IMR-90 (cell line): ENCODE results near the gene CBS. TPM values are rescaled to one million over a fixed set of nuclear protein-coding genes. Genes with fewer than 3 reads are reported as not detected.

Experiments used
- ATAC-seq: fragments of 200-7000 bp; cut with Tn5 transposase; 2 replicates; pipeline ENCODE4 v1.9.1; 2020; ENCODE audit warnings: low read depth, mild to moderate bottlenecking, moderate library complexity
- BruUV-seq: library from RNA; stranded (reverse); fragments of 400-500 nt; replicated peaks from 2 replicates; lab custom pipeline; 2021; lab: Mats Ljungman, UMichigan
- CTCF ChIA-PET: fragments of 300-600 bp; formaldehyde crosslinking; extraction: SDS; loops from one replicate; lab custom pipeline; 2021; ENCODE audit warnings: antibody characterized with exemption; lab: Yijun Ruan, JAX
- POLR2A ChIA-PET: fragments of 300-600 bp; sonication (Branson Sonifier 250); formaldehyde crosslinking; loops from one replicate; lab custom pipeline; 2022; ENCODE audit warnings: antibody characterized with exemption; ENCODE audit not compliant: unreplicated experiment; lab: Charles Lee
- DNase-seq: peaks from one replicate; pipeline ENCODE4 v3.0.0; 2013
- H2AFZ ChIP-seq: replicated peaks from 2 replicates; pipeline ENCODE3; 2013; ENCODE audit warnings: low read length, mild to moderate bottlenecking; ENCODE audit not compliant: poor library complexity
- H2AK5ac ChIP-seq: 2 replicates; pipeline ENCODE4 v1.6.1; 2013; ENCODE audit warnings: low read depth, low read length, inconsistent platforms
- H2AK9ac ChIP-seq: replicated peaks from 2 replicates; pipeline ENCODE3; 2013; ENCODE audit warnings: mild to moderate bottlenecking, low read depth, low read length, moderate library complexity; ENCODE audit not compliant: poor library complexity
- H2BK120ac ChIP-seq: 2 replicates; pipeline ENCODE4 v1.6.1; 2013; ENCODE audit warnings: low read depth, low read length, inconsistent platforms
- H2BK15ac ChIP-seq: 3 replicates; pipeline ENCODE4 v1.6.1; 2013; ENCODE audit warnings: low read depth, low read length, inconsistent platforms
- H2BK20ac ChIP-seq: 2 replicates; pipeline ENCODE4 v1.6.1; 2013; ENCODE audit warnings: low read depth, mild to moderate bottlenecking, inconsistent platforms, low read length, moderate library complexity
- H2BK5ac ChIP-seq: 2 replicates; pipeline ENCODE4 v1.6.1; 2013; ENCODE audit warnings: mild to moderate bottlenecking, low read depth, low read length, inconsistent platforms; ENCODE audit not compliant: poor library complexity, severe bottlenecking
- H3K14ac ChIP-seq: replicated peaks from 2 replicates; pipeline ENCODE4 v1.6.1; 2013; ENCODE audit warnings: low read depth, low read length, inconsistent platforms
- H3K18ac ChIP-seq: 2 replicates; pipeline ENCODE4 v1.6.1; 2013; ENCODE audit warnings: low read depth, low read length, control low read depth
- H3K23ac ChIP-seq: 2 replicates; pipeline ENCODE4 v1.6.1; 2013; ENCODE audit warnings: low read depth, low read length, inconsistent platforms
- H3K27ac ChIP-seq: 2 replicates; pipeline ENCODE4 v1.5.1; 2013; ENCODE audit warnings: mild to moderate bottlenecking, control low read depth, low read length; ENCODE audit not compliant: insufficient read depth
- H3K27me3 ChIP-seq: 2 replicates; pipeline ENCODE4 v1.6.1; 2013; ENCODE audit warnings: low read length; ENCODE audit not compliant: control insufficient read depth, insufficient read depth
- H3K36me3 ChIP-seq: 2 replicates; pipeline ENCODE4 v1.6.1; 2013; ENCODE audit warnings: low read length, mixed read lengths; ENCODE audit not compliant: control insufficient read depth, insufficient read depth
- H3K4ac ChIP-seq: 2 replicates; pipeline ENCODE4 v1.6.1; 2013; ENCODE audit warnings: low read depth, low read length, inconsistent platforms
- H3K4me1 ChIP-seq: 2 replicates; pipeline ENCODE4 v1.6.1; 2013; ENCODE audit warnings: low read length, mixed read lengths; ENCODE audit not compliant: control insufficient read depth, insufficient read depth
- H3K4me2 ChIP-seq: 2 replicates; pipeline ENCODE4 v1.6.1; 2013; ENCODE audit warnings: low read depth, mild to moderate bottlenecking, control low read depth, low read length, moderate library complexity
- H3K4me3 ChIP-seq: 2 replicates; pipeline ENCODE4 v1.5.1; 2013; ENCODE audit warnings: low read depth, mild to moderate bottlenecking, control low read depth, low read length, moderate library complexity; ENCODE audit not compliant: insufficient read depth
- H3K56ac ChIP-seq: 2 replicates; pipeline ENCODE4 v1.6.1; 2013; ENCODE audit warnings: low read length, inconsistent platforms; ENCODE audit not compliant: insufficient read depth; ENCODE audit errors: extremely low read depth
- H3K79me1 ChIP-seq, 2 experiments: 2 replicates each; pipeline ENCODE4 v1.6.1; 2013; ENCODE audit warnings: low read length in 2 of 2, inconsistent platforms in 1 of 2, low read depth in 1 of 2
- H3K9ac ChIP-seq: 2 replicates; pipeline ENCODE4 v1.6.1; 2013; ENCODE audit warnings: low read depth, low read length, control low read depth
- H3K9me1 ChIP-seq: 2 replicates; pipeline ENCODE4 v1.6.1; 2013; ENCODE audit warnings: low read length, inconsistent platforms; ENCODE audit not compliant: insufficient read depth
- H3K9me3 ChIP-seq: 2 replicates; pipeline ENCODE4 v1.6.1; 2013; ENCODE audit warnings: low read length; ENCODE audit not compliant: control insufficient read depth, insufficient read depth
- H4K20me1 ChIP-seq: 2 replicates; pipeline ENCODE4 v1.6.1; 2013; ENCODE audit warnings: low read length, inconsistent platforms; ENCODE audit not compliant: insufficient read depth
- H4K5ac ChIP-seq: 2 replicates; pipeline ENCODE4 v1.6.1; 2013; ENCODE audit warnings: mild to moderate bottlenecking, low read depth, low read length, control low read depth
- H4K8ac ChIP-seq, 2 experiments: 2 replicates each; pipeline ENCODE4 v1.6.1; 2013; ENCODE audit warnings: low read depth in 2 of 2, low read length in 2 of 2, control low read depth in 1 of 2, inconsistent platforms in 1 of 2
- H4K91ac ChIP-seq: 2 replicates; pipeline ENCODE4 v1.6.1; 2013; ENCODE audit warnings: low read depth, low read length, inconsistent platforms; ENCODE audit not compliant: insufficient read depth
- BHLHE40 ChIP-seq: fragments of 150-350 bp; IDR thresholded peaks from 2 replicates; pipeline ENCODE4 v1.6.1; 2016; ENCODE audit warnings: mild to moderate bottlenecking, low read depth, low read length
- CHD1 ChIP-seq: IDR thresholded peaks from 2 replicates; pipeline ENCODE4 v1.6.1; 2012; ENCODE audit warnings: low read depth, low read length, improper control_type of control experiment
- FOS ChIP-seq: fragments of 150-350 bp; IDR thresholded peaks from 2 replicates; pipeline ENCODE4 v1.6.1; 2016; ENCODE audit warnings: low read depth, low read length
- MAZ ChIP-seq: IDR thresholded peaks from 2 replicates; pipeline ENCODE4 v1.6.1; 2012; ENCODE audit warnings: low read depth, mild to moderate bottlenecking, low read length, improper control_type of control experiment, moderate library complexity, borderline replicate concordance
- MXI1 ChIP-seq: IDR thresholded peaks from 2 replicates; pipeline ENCODE4 v1.6.1; 2012; ENCODE audit warnings: low read depth, mild to moderate bottlenecking, low read length, moderate library complexity, borderline replicate concordance
- POLR2A ChIP-seq: IDR thresholded peaks from 2 replicates; pipeline ENCODE4 v1.6.1; 2012; ENCODE audit warnings: mild to moderate bottlenecking, low read depth, low read length
- RFX5 ChIP-seq: IDR thresholded peaks from 2 replicates; pipeline ENCODE4 v1.8.0; 2012; ENCODE audit warnings: low read depth, mild to moderate bottlenecking, low read length, moderate library complexity
- SMC3 ChIP-seq: fragments of 150-350 bp; IDR thresholded peaks from 2 replicates; pipeline ENCODE4 v1.6.1; 2016; ENCODE audit warnings: low read depth, mild to moderate bottlenecking, antibody characterized with exemption, low read length, moderate library complexity
- WGBS, 2 experiments: methylation state at CpG; one replicate each; pipeline versions ENCODE4 v1.1.5 to v1.1.7; 2013; ENCODE audit warnings: missing lambda C conversion rate in 2 of 2; ENCODE audit not compliant: insufficient read length in 1 of 2; ENCODE audit errors: extremely low coverage in 2 of 2; 5-methylcytosine and 5-hydroxymethylcytosine counted together
- dilution Hi-C: fragments of 300-500 bp; cut with HindIII; formaldehyde crosslinking; loops from one replicate; pipeline ENCODE4 v1.14.3; 2018; ENCODE audit warnings: low sequenced_read_pairs; ENCODE audit not compliant: unreplicated experiment
- in situ Hi-C: fragments of 300-500 bp; cut with MboI; formaldehyde crosslinking; loops from 3 replicates; pipeline ENCODE4 v1.14.3; 2019; ENCODE audit warnings: low sequenced_read_pairs, inconsistent platforms, mixed read lengths
- intact Hi-C: fragments of 100-400 bp; cut with micrococcal nuclease; formaldehyde crosslinking; loops from 2 replicates; pipeline ENCODE4 v1.10.0; 2022
- polyA plus RNA-seq, 3 experiments: library from polyadenylated mRNA; depleted of rRNA; stranded (reverse); fragments of >200 nt; gene quantifications; 2 replicates each; pipeline ENCODE4 v1.2.3, GENCODE V29; 2012; ENCODE audit warnings: low replicate concordance in 1 of 3
- total RNA-seq: library from RNA; depleted of rRNA; stranded (reverse); fragments of >200 nt; gene quantifications from 2 replicates; pipeline ENCODE4 v1.2.3, GENCODE V29; 2012
- TF ChIP-seq, protein P1 (sequence below): fragments of 150-350 bp; IDR thresholded peaks from 2 replicates; pipeline ENCODE4 v1.6.1; 2016; ENCODE audit warnings: low read depth, mild to moderate bottlenecking, low read length, moderate library complexity, borderline replicate concordance

The CBS gene
- total and polyA plus RNA-seq, 2 of the 4 experiments (the other 2 are of a cell fraction) = 38.5 to 54.3 TPM

- TF ChIP-seq FOS = no peak
Measured at GRCh38 chr21:43025636-43026180, 49.9 kb downstream of the CBS start (continued).

GRCh38 chr21:43024439-43025136 lies 51.0 kb downstream of the CBS start:
- Histone ChIP-seq H3K9ac (no peak overlapping the region), H2BK20ac (peak overlapping the region; percentile 95), H2BK120ac (peak overlapping the region; percentile 93), H2BK5ac (peak overlapping the region; percentile 92), H3K79me1 (peaks cover 7 to 44% of the 10 kb centered on the region in 2 experiments), H3K4ac (peak overlapping the region; percentile 91), H3K23ac (peak overlapping the region; percentile 80; the same call in 1 of the 2 replicates), H3K18ac (peak overlapping the region; percentile 97), H4K20me1 (no peaks in the 10 kb centered on the region), H3K9me3 (no peaks in the 10 kb centered on the region), H3K4me3 (no peak overlapping the region), H3K4me1 (peaks cover 10% of the 10 kb centered on the region), H2AK5ac (peak overlapping the region; percentile 96), H3K14ac (peak overlapping the region; percentile 81; the same call in 1 of the 2 replicates), H3K56ac (0 out of 2 replicates have a peak overlapping the region, but pooled peaks have one; percentile 75), H4K5ac (peak overlapping the region; percentile 95), H2AFZ (no peak overlapping the region), H3K27ac (peak overlapping the region; percentile 100), H3K27me3 (no peaks in the 10 kb centered on the region), H4K91ac (peak overlapping the region; percentile 96), H4K8ac (peak overlapping the region; percentile 93 to 94), H3K9me1 (peaks cover 21% of the 10 kb centered on the region), H2BK15ac (peak overlapping the region; percentile 62; the same call in 2 of the 3 replicates), H2AK9ac (no peak overlapping the region), H3K4me2 (no peak overlapping the region), H3K36me3 (peaks cover 55% of the 10 kb centered on the region)
- ATAC-seq (no peak), DNase-seq (no peak)
- dilution Hi-C loops (no loop called here), intact Hi-C loops (no loop called here), in situ Hi-C loops (no loop called here)
- WGBS, 2 experiments = 92% methylated on average over 5 of the region's 17 CpGs; no CpG with 5 or more reads in 1 of the 2 experiments
- TF ChIP-seq POLR2A = no peak
- no peak for TF ChIP-seq MAZ
- TF ChIP-seq RFX5 = no peak
- no peak for TF ChIP-seq MXI1
- TF ChIP-seq CHD1 = no peak
- no peak for TF ChIP-seq SMC3
- TF ChIP-seq, protein P1, sequence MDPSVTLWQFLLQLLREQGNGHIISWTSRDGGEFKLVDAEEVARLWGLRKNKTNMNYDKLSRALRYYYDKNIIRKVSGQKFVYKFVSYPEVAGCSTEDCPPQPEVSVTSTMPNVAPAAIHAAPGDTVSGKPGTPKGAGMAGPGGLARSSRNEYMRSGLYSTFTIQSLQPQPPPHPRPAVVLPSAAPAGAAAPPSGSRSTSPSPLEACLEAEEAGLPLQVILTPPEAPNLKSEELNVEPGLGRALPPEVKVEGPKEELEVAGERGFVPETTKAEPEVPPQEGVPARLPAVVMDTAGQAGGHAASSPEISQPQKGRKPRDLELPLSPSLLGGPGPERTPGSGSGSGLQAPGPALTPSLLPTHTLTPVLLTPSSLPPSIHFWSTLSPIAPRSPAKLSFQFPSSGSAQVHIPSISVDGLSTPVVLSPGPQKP = no peak
- no peak for TF ChIP-seq BHLHE40
- ChIA-PET POLR2A (no interaction called here), CTCF (no interaction called here)
- BruUV-seq = no TSS peak
